HT-29 (cell line): ENCODE measurements around the gene ATL2. TPM values are rescaled to one million over a fixed set of nuclear protein-coding genes. Genes with fewer than 3 reads are reported as not detected.
A peak's percentile ranks its signal among the peaks of the same experiment; 100 is the strongest.
"Not testable (repeated sequence)": the region's sequence is repeated elsewhere in the genome, so short reads cannot be mapped to it uniquely, and the experiment has no call there.

Experiments
- DNase-seq: peaks from one replicate; pipeline ENCODE4 v3.0.0-alpha.2; 2015; ENCODE audit warnings: low spot score
- total RNA-seq: library from RNA; depleted of rRNA; stranded (reverse); fragments of >200 nt; shearing (Covaris generic); gene quantifications from 2 replicates; pipeline ENCODE4 v1.2.3, GENCODE V29; 2014

ATL2 gene
- total RNA-seq, 1 experiment from 2014 or later, result 64.8 TPM

DNA sequence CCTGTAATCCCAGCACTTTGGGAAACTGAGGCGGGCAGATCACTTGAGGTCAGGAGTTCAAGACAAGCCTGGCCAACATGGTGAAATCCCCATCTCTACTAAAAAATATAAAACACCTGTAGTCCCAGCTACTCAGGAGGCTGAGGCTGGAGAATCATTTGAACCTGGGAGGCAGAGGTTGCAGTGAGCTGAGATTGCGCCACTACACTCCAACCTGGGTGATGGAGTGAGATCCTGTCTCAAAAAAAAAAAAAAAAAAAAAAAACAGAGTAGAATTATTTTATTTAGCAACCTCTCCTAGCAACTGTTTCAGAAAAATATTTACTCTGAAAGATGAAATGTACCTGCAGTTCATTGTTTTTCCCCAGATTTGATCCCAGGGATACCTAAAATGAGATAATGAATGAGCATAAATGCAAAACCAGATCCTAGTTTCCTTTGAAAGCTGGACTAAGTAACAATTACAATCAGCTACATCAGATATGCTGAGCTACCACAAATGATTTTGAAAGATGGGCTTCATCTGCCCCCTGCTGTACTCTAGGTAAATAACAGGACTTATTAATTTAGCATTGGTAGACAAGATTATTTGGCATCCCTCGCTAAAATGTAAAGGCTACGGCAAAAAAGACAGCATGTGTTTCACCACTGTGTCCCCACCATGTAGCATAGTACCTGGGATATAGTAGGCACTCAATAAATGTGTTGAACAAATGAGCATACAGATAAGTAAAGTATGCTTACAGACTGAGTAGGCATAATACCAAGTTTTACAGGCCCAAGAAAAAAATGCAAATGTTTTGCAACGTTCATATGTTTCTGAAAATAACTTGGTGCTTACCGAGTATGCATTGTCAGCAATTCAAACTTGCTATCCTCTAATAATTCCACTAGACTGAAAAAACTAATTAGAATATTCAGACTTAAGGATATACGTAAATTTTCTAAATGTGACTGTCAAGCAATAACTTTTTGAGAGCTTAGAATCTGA is 102.5 kb downstream of the ATL2 start:
- DNase-seq, result peak; percentile 90

DNA sequence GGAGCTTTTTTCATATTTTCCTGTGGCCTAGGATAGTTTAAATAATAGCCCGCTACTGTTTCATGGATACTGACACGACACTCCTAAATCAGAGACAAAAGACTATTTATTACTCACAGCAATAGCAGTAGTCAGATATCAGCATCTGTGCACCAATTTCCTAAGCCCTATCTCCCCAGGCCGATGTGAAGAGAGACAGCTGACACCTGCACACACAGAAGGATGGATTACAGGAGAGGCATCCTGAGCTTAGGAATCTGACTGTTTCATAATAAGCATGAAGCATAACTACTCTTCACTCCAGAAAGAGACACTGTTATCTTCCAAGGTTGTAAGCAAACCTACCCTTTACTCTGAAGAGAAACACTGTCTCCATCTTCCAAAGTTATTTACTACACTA is 105.4 kb downstream of the ATL2 start:
- DNase-seq, result no peak

- DNase-seq, result no peak
These were observed 107.7 kb downstream of the ATL2 start for GRCh38 chr2:38269421-38269820.

DNA sequence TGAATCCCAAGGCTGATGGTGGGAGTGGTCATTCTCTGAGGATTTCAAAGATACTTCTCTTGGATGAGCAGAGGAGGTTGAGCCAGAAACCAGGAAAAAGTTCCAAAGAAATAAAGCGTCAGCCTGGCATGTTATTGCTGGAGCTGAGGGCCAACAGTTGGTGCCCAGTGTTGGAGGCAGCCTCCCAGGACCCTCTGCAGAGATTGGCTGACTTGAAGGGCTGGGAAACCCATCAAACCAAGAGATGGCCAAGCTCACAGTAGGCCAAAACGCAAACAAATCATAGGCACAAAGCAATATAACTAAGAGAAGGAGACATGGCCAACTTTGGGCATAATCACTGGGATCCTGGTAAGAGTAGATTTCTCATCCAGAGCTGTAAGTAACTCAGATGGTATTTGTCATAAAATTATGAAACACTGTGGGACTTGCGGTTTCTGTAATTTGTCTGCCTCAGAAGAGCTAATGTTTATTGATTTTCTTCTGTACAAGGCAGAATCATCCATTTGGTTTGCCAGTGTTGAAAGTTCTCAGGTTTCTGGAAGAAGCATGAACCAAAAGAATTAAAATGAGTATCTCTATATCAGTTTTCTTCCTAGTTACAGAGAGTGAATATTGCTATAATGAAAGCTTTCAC is 108.3 kb downstream of the ATL2 start:
- no peak for DNase-seq

GRCh38 chr2:38268001-38268400 is 109.1 kb downstream of the ATL2 start:
- no peak for DNase-seq

GRCh38 chr2:38267270-38267925 is 109.7 kb downstream of the ATL2 start:
- no peak for DNase-seq

DNA sequence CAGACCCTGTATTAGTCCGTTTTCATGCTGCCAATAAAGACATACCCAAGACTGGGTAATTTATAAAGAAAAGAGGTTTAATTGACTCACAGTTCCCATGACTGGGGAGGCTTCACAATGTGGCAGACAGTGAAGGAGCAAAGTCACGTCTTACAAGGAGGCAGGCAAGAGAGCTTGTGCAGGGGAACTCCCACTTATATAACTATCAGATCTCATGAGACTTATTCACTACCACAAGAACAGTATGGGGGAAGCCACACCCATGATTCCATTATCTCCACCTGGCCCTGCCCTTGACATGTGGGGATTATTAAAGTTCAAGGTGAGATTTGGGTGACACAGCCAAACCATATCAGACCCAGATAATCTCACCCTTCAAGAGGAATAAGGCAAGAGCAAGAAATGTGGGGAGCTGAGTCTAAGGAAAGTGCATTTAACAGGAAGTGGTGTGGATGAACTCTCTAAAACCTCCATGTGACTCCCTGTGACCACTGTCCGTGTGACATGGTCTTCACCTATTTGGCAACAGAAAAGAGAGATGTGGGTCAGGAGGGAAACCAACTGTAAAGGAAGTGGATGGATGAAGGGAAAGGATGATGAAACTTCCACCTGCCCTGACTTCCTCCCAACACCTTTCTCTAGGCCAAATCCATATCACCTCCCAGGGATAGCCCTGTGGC is 110.6 kb downstream of the ATL2 start:
- DNase-seq, result no peak

DNA sequence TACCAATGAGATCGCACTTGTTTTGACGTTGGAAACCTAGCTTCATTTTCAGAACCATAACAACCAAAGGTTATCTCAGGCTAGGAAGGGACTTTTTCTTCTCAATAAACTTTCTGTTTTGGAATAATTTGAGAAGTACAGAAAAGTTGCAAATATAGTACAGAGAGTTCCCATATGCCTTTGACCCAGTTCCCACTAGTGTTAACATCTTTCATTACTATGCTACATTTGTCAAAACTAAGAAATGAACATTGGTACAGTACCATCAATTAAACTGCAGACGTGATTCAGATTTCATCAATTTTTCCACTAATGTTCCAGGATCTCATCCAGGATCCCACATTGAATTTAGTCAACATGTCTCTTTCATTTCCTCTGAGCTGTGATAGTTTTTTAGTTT is 111.6 kb downstream of the ATL2 start:
- no peak for DNase-seq

- DNase-seq, result no peak
These were observed 112.5 kb downstream of the ATL2 start for GRCh38 chr2:38264396-38265221.

GRCh38 chr2:38263293-38263692 is 113.8 kb downstream of the ATL2 start:
- no peak for DNase-seq

GRCh38 chr2:38262069-38262871 is 114.8 kb downstream of the ATL2 start:
- DNase-seq, result no peak

GRCh38 chr2:38261569-38262068 is 115.5 kb downstream of the ATL2 start:
- no peak for DNase-seq

- no peak for DNase-seq
These were observed 116.1 kb downstream of the ATL2 start for GRCh38 chr2:38260972-38261371.

DNA sequence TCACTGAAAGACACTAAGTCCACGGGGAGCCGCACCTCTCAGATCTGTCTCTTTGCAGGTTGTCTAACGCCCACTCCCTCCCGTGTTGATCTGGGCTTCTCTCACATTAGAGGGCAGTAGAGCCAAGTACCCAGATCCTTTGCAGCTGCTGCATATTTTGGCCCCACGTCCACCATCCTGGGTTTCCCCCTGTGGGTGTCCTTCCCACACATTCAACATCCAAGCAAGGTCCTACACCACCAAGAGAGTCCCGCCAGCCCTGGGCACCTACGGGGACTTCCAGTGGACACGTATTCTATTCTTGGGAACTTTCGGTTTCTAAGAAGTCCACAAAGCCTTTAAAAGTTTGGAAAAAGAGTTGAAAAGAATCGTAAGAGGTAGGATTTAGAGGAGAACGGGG is 116.6 kb downstream of the ATL2 start:
- no peak for DNase-seq

GRCh38 chr2:38259311-38259710 is 117.8 kb downstream of the ATL2 start:
- no peak for DNase-seq

GRCh38 chr2:38257680-38258079 is 119.4 kb downstream of the ATL2 start:
- DNase-seq, result not testable (repeated sequence)

- DNase-seq, result no peak
These were observed 120.5 kb downstream of the ATL2 start for GRCh38 chr2:38256610-38257009.

GRCh38 chr2:38255211-38255610 is 121.9 kb downstream of the ATL2 start:
- no peak for DNase-seq

GRCh38 chr2:38254796-38255195 is 122.3 kb downstream of the ATL2 start:
- no peak for DNase-seq

- DNase-seq, result no peak
These were observed 125.1 kb downstream of the ATL2 start for GRCh38 chr2:38251940-38252339.
